NCI-H146 (cell line): ENCODE results near the gene LRRC55.
"Not testable (repeated sequence)": the region's sequence is repeated elsewhere in the genome, so short reads cannot be mapped to it uniquely, and the experiment has no call there.

Experiments
- DNase-seq: peaks from one replicate; lab custom pipeline; 2025; lab: John Stamatoyannopoulos, UW

LRRC55 gene

GRCh38 chr11:57161351-57161750, 20.4 kb upstream of the LRRC55 start:
- DNase-seq, result no peak

- no peak for DNase-seq
These were observed 19.4 kb upstream of the LRRC55 start for GRCh38 chr11:57162179-57162898.

- no peak for DNase-seq
These were observed 18.4 kb upstream of the LRRC55 start for GRCh38 chr11:57163160-57163868.

- no peak for DNase-seq
These were observed 17.4 kb upstream of the LRRC55 start for GRCh38 chr11:57164317-57164716.

- DNase-seq, result no peak
These were observed 14.5 kb upstream of the LRRC55 start for GRCh38 chr11:57167125-57167846.

- not testable (repeated sequence) for DNase-seq
These were observed 11.9 kb upstream of the LRRC55 start for GRCh38 chr11:57169732-57170313.

GRCh38 chr11:57172031-57172430, 9.7 kb upstream of the LRRC55 start:
- no peak for DNase-seq

GRCh38 chr11:57174656-57175055, 7.1 kb upstream of the LRRC55 start:
- DNase-seq, result no peak

DNA sequence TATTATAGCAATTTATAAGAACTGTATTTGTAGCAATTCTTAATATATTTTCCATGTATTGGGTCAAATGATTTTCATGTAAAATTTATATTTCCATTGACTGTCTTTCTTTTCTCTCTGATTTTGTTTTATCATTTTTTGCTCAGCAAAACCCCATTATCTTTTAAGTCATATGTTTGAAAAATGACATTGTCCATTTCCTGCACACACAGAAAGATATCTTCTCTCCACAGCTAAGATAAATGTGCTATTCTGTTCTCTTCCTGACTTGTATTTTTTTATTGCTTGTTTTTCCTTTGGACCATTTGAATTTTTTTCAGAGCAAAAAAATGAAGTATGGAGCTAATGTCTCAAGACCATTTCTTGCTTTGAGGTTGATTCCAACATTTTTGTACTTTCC, 6.3 kb upstream of the LRRC55 start:
- no peak for DNase-seq

GRCh38 chr11:57178334-57178733, 3.4 kb upstream of the LRRC55 start:
- DNase-seq, result no peak

- DNase-seq, result no peak
These were observed 2.1 kb upstream of the LRRC55 start for GRCh38 chr11:57179681-57180080.

GRCh38 chr11:57180081-57180561, 1.6 kb upstream of the LRRC55 start:
- no peak for DNase-seq

GRCh38 chr11:57180964-57181363, 789 bp upstream of the LRRC55 start:
- DNase-seq, result no peak

GRCh38 chr11:57182896-57183295, 1.1 kb downstream of the LRRC55 start:
- no peak for DNase-seq

DNA sequence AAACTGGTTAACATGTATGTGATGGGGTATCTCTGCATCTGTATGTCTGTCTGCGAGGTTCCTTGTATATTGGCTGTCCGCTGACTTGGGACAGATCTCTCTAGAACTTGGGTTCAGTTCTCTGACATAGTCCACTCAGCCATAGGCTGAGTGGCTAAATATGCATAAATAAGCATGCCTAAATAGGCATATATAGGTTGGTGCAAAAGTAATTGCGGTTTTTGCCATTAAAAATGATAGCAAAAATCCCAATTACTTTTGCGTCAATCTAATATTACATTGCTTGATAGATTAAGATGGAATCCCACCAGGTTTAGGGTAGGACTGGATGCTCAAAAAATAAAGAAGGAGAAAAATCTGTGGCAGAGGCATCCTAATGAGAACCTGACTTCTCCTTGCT, 8.8 kb downstream of the LRRC55 start:
- DNase-seq, result no peak

DNA sequence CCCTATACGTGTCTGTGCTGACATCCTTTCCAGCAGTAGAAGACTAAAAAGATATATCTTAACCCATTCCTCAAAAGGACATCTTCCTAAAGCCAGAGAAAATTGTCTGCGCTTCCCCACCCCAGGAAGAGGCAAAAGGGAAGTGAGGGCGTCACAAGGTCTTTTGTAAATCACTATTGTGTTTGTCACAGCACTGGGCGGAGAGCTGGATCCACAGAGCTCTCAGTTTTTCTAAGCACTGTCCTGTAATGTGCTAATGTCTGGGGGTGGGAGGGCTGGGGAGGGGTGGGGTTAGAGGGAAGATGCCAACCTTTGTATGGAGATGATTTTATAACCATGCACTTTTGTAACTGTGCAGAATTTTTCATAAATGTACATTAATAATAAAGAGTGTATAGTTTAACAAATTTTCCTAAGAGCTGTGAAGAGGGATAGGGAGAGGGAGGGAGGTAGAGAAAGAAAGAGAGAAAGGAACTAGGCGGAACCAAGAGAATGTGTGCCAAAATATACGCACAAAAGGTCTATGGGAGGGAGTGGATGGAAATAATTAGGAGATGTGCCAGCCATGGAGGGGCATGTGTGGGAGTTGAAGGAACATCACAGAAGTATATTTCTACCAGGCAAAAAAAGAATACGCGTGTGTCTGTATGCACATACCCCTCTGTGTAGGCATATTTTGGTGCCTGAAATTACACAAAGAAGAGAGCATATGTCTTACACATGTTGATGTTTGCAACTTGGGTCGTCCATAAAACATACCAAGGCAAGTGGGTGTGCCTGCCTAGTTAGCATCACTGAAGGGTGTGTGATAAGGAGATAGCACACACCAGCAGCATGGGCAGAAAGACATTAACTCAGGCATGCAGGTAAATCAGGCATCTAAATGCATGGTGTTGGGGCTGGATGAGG, 9.8 kb downstream of the LRRC55 start:
- DNase-seq, result no peak

DNA sequence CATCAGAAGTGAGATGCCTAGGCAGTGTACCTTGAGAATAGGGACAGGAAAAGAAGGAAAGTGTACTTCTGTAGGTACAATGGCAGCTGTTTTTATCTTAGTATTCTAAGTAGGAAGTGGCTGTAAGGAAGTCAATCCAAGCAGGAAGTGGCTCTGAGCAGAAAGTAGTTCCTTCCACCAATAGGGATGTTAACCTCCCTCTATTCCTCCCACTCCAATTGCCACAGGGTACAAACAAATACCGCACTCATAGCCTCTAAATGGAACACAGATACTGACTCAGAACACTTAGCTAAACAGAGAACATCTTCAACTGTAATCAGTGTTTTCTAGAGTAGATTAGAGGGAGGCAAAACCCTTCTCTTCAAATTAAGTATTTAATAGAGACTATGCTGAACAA, 10.6 kb downstream of the LRRC55 start:
- no peak for DNase-seq

GRCh38 chr11:57196596-57196995, 14.8 kb downstream of the LRRC55 start:
- no peak for DNase-seq

- DNase-seq, result no peak
These were observed 16.0 kb downstream of the LRRC55 start for GRCh38 chr11:57197762-57198161.

DNA sequence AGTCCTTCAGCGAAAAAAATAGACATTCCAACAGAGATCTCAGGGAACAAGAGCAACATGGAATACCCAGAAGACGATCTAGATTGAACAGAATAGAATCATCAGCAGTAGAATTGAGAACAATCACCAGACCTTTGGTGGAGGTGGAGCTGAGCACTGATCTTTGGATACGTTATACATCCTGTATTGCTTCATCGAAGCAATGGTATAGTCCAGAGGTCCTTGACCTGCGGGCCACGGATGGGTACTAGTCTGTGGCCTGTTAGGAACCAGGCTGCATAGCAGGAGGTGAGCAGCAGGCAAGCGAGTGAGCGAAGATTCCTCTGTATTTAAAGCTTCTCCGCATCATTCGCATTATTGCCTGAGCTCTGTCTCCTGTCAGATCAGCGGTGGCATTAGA, 17.6 kb downstream of the LRRC55 start:
- no peak for DNase-seq

GRCh38 chr11:57200917-57201316, 19.2 kb downstream of the LRRC55 start:
- DNase-seq, result no peak
